DMS114 treated with DMSO at 0.1 percent for 48 hours (cell line): ENCODE results near the gene XAB2.

Experiments
- DNase-seq: peaks from one replicate; lab custom pipeline; 2025; ENCODE audit not compliant: unreplicated experiment; lab: John Stamatoyannopoulos, UW

XAB2 gene

GRCh38 chr19:7612282-7613274, 16.8 kb downstream of the XAB2 start:
- DNase-seq, result no peak

GRCh38 chr19:7611541-7612279, 17.6 kb downstream of the XAB2 start:
- no peak for DNase-seq

GRCh38 chr19:7610491-7611240, 18.7 kb downstream of the XAB2 start:
- no peak for DNase-seq

GRCh38 chr19:7607874-7608560, 21.3 kb downstream of the XAB2 start:
- no peak for DNase-seq

- no peak for DNase-seq
Observed at GRCh38 chr19:7607212-7607873, 22.0 kb downstream of the XAB2 start.

DNA sequence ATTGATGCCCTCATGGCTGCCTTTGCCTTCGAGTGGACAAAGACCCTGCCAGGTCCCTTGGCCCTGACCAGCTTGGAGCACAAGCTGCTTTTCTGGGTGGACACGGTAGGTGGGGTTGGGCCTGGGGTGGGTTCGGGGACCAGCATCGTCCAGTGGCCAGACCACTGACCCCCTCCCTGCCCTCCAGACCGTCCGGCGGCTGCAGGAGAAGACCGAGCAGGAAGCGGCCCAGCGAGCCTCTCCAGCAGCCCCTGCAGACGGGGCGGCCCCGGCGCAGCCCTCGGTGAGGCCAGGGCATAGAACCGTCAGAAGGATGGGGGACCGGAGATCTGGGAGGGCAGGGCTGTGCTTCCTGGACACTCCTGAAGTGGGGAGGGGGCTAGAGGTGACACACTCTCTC, 23.1 kb downstream of the XAB2 start:
- no peak for DNase-seq

- DNase-seq, result peak; percentile 13
Observed at GRCh38 chr19:7605490-7606222, 23.7 kb downstream of the XAB2 start.

- no peak for DNase-seq
Observed at GRCh38 chr19:7603919-7604318, 25.4 kb downstream of the XAB2 start.

DNA sequence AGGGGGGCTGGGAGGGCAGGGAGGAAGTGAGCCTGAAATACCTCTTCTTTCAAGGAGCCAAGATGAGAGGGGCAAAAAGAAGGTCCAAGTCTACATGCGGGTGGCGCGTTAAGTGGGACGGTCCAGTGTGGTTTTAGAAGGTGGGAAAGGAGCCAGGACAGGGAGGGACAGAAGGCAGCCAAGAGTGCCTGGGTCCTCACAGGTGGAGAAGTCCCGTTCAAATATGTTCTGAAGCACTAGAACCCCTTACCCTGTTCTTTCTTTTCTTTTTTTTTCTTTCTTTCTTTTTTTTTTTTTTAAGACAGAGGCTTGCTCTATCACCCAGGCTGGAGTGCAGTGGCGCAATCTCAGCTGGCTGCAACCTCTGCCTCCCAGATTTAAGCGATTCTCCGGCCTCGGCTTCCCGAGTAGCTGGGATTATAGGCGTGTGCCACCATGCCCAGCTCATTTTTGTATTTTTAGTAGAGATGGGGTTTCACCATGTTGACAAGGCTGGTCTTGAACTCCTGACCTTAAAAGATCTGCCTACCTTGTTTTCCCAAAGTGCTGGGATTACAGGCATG, 26.3 kb downstream of the XAB2 start:
- DNase-seq, result no peak

DNA sequence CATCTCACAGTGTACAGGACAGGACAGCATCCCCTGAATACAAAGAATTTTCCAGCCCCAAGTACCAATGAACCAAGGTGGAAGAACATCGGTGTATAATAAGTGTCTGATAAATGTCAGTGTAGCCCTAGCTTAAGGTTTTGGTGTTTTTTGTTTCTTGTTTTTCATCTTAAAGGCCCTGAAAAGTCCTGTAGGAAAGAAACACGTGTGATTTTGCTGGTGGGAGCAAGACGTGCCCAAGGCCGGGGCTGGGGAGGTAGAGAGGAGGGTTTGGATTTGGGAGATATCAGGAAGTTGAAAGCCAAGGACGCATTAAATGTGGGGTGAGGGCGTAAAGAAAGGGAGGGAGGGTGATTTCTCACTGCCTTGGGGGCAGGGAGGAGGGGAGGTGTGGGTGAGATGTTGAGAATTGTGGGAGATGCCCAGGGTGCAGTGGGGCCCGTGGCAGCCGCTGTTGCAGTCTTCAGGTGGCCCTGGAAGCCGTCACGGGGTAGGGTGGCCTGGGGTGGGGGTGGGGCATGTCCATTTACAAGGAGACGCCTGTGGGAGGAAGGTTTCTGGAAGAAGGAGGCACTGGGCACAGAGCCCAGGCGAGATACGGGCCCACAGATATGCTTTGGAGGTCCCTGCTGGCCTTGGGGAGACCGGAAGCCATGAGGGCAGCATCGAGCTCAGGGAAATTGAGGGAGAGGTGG, 27.0 kb downstream of the XAB2 start:
- DNase-seq, result no peak

DNA sequence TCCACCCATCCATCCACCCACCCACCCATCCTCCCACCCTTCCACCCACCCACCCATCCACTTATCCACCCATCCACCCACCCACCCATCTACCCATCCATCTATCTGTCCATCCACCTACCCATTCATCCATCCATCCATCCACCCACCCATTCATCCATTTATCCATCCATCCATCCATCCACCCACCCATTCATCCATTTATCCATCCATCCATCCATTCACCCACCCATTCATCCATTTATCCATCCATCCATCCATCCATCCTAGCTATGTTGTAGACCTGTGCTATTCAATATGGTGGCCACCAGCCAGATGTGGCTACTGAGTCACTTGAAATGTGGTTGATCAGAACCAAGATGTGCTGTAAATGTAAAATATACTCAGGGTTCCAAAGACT, 28.6 kb downstream of the XAB2 start:
- no peak for DNase-seq

- no peak for DNase-seq
Observed at GRCh38 chr19:7598180-7598579, 31.2 kb downstream of the XAB2 start.

- no peak for DNase-seq
Observed at GRCh38 chr19:7597689-7598088, 31.7 kb downstream of the XAB2 start.

DNA sequence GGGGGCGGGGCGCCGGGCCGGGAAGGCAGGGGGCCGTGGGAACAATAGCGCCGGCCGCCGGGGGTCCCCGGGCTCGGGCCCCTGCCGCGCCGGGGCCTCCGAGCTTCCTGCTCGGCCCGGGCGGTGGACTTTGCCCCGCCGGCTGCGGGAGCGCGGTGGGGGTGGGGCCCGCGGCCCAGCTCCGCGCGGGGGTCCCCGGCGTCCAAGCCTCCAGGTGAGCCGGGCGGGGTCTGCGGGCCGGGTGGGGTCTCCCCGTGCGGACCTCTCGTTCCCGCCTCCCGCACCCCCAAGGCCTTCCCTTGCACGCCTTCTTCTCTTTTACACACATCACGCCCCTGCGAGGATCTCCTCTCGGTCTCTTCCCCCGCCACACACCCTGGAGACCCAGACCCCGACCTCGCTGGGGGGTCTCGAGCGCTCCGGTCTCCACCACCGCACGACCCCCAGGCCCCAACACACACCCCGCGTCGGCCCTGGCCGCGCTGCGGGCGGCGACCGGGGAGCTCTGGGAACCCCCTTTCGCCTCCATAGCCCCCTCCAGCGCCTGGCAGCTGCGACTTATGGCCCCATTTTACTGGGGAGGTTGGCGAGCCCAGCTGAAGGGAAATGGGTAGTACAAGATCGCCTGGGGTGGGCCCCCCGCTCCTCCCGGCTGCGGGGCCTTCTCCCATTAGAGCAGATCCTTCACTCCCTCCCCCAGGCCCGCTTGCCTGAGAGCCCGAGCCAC, 33.0 kb downstream of the XAB2 start:
- DNase-seq, result no peak

- DNase-seq, result peak; percentile 4
Observed at GRCh38 chr19:7595466-7596133, 33.7 kb downstream of the XAB2 start, which contains the start of gene CAMSAP3. CAMSAP3 (plus strand) TSS chr19:7595863; CDS start chr19:7596003, 140 bp downstream.

- DNase-seq, result no peak
Observed at GRCh38 chr19:7590256-7590655, 39.1 kb downstream of the XAB2 start.

- no peak for DNase-seq
Observed at GRCh38 chr19:7589822-7590221, 39.5 kb downstream of the XAB2 start.
